Parathyroid adenoma (tissue), 2 donors: Measurements from ENCODE around the gene RACGAP1.
A peak's percentile ranks its signal among the peaks of the same experiment; 100 is the strongest.

ENCODE experiments used
- H2AFZ ChIP-seq: fragments of 300-600 bp; sonication (generic); one replicate; pipeline ENCODE4 v1.7.0; 2017; ENCODE audit warnings: antibody characterized with exemption, mild to moderate bottlenecking
- H3K27ac ChIP-seq: fragments of 300-600 bp; sonication (generic); one replicate; pipeline ENCODE4 v1.7.0; 2017
- H3K27me3 ChIP-seq: fragments of 300-600 bp; sonication (generic); one replicate; pipeline ENCODE4 v1.7.0; 2017; ENCODE audit warnings: low read length; ENCODE audit not compliant: control insufficient read depth, insufficient read depth
- H3K36me3 ChIP-seq: fragments of 300-600 bp; sonication (generic); one replicate; pipeline ENCODE4 v1.7.0; 2017; ENCODE audit warnings: low read length; ENCODE audit not compliant: control insufficient read depth, insufficient read depth
- H3K4me1 ChIP-seq: fragments of 300-600 bp; sonication (generic); one replicate; pipeline ENCODE4 v1.7.0; 2017; ENCODE audit warnings: control low read depth
- H3K4me2 ChIP-seq: fragments of 300-600 bp; sonication (generic); one replicate; pipeline ENCODE4 v1.7.0; 2017; ENCODE audit warnings: low read length
- H3K4me3 ChIP-seq: fragments of 300-600 bp; sonication (generic); one replicate; pipeline ENCODE4 v1.7.0; 2017; ENCODE audit warnings: low read depth, low read length
- H3K79me2 ChIP-seq: fragments of 300-600 bp; sonication (generic); one replicate; pipeline ENCODE4 v1.7.0; 2017; ENCODE audit warnings: control low read depth
- H3K9ac ChIP-seq: fragments of 300-600 bp; sonication (generic); one replicate; pipeline ENCODE4 v1.7.0; 2017; ENCODE audit warnings: mild to moderate bottlenecking
- H3K9me3 ChIP-seq: fragments of 300-600 bp; sonication (generic); one replicate; pipeline ENCODE4 v1.7.0; 2017; ENCODE audit warnings: low read length; ENCODE audit not compliant: control insufficient read depth
- TF ChIP-seq, protein P1 (sequence below): fragments of 300-600 bp; sonication (generic); IDR thresholded peaks from one replicate; pipeline ENCODE4 v1.7.0; 2017; ENCODE audit warnings: antibody characterized with exemption, mild to moderate bottlenecking
- donor health status: primary hyperparathyroidism.

Gene RACGAP1

DNA sequence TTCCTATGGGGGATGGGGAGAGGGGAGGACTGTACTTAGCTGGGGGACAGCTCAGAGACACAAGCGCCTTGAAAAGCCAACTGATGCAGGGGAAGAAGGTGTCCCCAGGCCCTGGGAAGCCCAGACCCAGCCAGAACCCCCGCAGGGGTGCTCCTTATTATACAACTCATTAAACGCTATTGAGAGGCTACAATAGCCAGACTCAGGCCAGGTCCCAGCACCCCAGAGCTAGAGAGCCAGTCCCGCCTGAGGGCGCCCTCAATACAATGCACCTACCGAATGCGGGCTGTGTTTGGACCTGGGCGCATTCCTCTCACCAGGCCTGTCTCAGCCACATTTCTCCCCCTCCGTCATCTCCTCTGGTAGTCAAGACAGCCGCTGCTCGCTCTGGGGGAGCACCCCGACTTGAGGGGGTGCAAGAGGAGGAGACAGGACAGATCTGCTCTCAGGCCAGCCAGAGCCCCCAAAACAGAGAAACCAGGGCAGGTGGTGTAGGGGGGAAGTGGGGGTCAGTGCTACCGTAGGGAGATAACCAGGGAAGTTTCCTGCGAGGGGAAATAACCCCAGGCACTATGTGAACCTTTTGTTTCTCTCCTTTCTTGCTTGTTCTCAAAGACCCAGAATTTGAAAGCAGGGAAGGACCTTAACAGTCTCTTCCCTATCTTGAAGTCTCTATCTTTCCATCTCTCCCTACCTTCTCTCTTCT lies 26.0 kb upstream of the RACGAP1 start:
- H3K27ac ChIP-seq, result no peak overlapping the region

DNA sequence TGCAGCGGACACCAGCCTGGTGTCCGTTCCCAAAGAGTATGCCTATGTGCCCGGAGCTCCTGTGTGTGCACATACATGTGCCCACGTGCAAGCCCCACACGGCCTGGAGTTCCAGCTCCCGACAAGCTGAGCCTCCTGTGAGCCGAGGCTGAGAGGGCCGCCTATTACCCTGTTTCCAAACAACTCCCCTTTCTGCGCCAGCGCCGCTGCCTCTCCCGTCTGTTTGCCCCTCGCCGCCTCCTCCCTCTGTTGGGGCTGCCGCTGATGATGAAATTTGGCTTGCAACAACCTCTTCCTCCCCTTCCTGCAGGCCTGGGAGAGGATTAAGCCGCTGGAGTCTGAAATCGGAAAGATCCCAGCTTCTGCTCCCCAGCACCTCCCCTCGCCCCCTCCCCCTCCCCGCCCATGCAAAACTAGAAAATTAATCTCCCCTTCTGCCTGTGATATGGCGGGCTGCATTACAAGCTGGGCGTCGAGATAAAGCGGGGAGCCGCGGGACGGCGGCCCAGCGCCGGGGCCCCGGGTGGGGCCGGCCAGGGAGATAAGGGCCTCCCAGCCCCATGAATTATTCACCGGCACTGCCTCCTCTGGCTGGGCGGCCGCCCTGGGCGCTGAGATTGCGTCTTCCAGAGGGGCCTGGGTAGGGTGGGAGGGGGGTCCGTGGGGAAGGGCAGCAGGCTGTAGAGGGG lies 25.3 kb upstream of the RACGAP1 start:
- Histone ChIP-seq H3K27me3 (no peaks in the 10 kb centered on the region), H3K4me2 (no peak overlapping the region), H3K79me2 (no peaks in the 10 kb centered on the region), H3K4me3 (no peak overlapping the region), H3K36me3 (no peaks in the 10 kb centered on the region), H2AFZ (peak overlapping the region; percentile 76), H3K4me1 (no peaks in the 10 kb centered on the region), H3K27ac (no peak overlapping the region), H3K9me3 (no peaks in the 10 kb centered on the region), H3K9ac (no peak overlapping the region)
- TF ChIP-seq, protein P1, sequence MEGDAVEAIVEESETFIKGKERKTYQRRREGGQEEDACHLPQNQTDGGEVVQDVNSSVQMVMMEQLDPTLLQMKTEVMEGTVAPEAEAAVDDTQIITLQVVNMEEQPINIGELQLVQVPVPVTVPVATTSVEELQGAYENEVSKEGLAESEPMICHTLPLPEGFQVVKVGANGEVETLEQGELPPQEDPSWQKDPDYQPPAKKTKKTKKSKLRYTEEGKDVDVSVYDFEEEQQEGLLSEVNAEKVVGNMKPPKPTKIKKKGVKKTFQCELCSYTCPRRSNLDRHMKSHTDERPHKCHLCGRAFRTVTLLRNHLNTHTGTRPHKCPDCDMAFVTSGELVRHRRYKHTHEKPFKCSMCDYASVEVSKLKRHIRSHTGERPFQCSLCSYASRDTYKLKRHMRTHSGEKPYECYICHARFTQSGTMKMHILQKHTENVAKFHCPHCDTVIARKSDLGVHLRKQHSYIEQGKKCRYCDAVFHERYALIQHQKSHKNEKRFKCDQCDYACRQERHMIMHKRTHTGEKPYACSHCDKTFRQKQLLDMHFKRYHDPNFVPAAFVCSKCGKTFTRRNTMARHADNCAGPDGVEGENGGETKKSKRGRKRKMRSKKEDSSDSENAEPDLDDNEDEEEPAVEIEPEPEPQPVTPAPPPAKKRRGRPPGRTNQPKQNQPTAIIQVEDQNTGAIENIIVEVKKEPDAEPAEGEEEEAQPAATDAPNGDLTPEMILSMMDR, result no peak

More for the DNA sequence above, 26.0 kb upstream of the RACGAP1 start:
- Histone ChIP-seq H3K79me2 (no peaks in the 10 kb centered on the region), H3K4me1 (peaks cover 2% of the 10 kb centered on the region), H2AFZ (no peak overlapping the region), H3K36me3 (no peaks in the 10 kb centered on the region), H3K4me2 (no peak overlapping the region), H3K9me3 (no peaks in the 10 kb centered on the region), H3K4me3 (no peak overlapping the region), H3K9ac (no peak overlapping the region), H3K27me3 (no peaks in the 10 kb centered on the region)
- TF ChIP-seq, protein P1, result no peak

DNA sequence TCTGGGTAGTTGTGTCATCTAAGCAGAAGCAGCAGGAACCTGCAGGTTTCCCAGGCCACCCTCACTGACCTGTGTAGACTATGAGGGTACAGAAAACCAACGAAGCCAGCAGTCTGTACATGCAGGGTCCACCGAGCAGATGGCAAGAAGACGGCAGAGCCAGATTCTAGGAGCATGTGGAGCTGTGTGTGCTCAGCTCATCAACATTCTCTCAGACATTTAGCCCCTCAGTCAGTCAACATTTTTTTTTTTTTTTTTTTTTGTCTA lies 24.8 kb upstream of the RACGAP1 start:
- H3K4me3 ChIP-seq, result no peak overlapping the region
- no peaks in the 10 kb centered on the region for H3K79me2 ChIP-seq
- no peaks in the 10 kb centered on the region for H3K36me3 ChIP-seq
- H3K9me3 ChIP-seq, result no peaks in the 10 kb centered on the region
- TF ChIP-seq, protein P1, result no peak
- no peak overlapping the region for H3K4me2 ChIP-seq
- H3K4me1 ChIP-seq, result no peaks in the 10 kb centered on the region
- no peaks in the 10 kb centered on the region for H3K27me3 ChIP-seq
- no peak overlapping the region for H3K9ac ChIP-seq
- H3K27ac ChIP-seq, result no peak overlapping the region
- no peak overlapping the region for H2AFZ ChIP-seq

DNA sequence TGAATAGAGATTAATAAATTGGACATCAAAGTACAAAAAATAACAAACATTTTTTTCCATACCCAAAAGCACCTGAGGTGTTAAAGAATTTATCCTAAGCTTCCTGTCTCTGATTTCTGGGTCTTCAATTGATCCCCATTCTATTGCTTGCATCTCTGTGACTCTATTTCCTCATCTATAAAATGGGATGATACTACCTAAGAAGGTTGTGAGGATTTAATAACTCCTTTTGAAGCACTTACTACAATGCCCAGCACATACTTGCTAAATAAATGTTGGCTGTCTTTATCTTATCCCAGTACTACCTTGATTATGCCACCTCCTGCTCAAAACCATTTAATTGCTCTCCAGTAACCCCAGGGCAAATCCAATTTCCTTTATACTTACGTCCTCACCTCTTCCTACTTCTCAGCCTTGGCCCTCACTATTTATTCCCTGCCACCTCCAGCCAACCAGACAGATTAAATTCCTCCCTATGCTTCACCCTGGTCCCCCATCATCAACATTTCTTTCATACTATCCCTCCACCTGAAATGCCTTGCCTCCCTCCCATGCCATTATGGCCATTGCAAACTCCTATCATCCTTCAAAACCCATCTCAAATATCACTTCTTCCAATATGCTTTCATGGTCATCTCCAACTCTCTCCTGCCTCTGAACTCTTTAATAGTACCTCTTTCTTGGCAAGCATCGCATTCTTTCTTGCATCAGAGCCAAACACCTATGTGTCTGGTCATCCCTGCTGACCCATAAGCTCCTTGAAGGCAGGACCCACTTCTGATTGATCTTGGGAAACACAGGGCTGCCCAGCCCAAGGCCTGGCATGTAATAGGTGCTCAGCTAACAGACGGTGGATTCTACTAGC lies 24.2 kb upstream of the RACGAP1 start:
- Histone ChIP-seq H3K4me3 (no peak overlapping the region), H3K9me3 (no peaks in the 10 kb centered on the region), H3K27ac (no peak overlapping the region), H3K36me3 (no peaks in the 10 kb centered on the region), H3K27me3 (no peaks in the 10 kb centered on the region), H3K9ac (no peak overlapping the region), H3K4me2 (no peak overlapping the region), H3K4me1 (no peaks in the 10 kb centered on the region), H2AFZ (no peak overlapping the region), H3K79me2 (no peaks in the 10 kb centered on the region)
- TF ChIP-seq, protein P1, result no peak
